ENCODE measurements around the gene SPATA9.

DNA sequence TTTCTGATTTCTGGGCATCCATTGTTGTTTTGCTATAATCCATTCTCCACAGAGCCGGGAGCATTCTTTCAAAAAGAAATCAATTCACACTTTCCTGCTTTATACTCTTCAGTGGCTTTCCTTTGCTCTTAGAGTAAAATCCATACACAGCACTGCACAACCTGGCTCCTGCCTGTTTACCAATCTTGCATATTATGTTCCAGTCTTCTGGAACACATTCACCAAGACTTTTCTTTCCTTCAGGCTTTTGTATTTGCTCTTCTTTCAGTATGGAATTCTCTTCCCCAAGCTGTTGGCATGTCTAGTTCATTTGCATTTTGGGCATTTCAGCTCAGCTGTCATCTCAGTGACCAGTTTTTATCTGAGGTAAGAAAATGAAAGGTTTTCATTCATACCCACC, 29.9 kb downstream of the SPATA9 start:
- TF ChIP-seq, protein P1, sequence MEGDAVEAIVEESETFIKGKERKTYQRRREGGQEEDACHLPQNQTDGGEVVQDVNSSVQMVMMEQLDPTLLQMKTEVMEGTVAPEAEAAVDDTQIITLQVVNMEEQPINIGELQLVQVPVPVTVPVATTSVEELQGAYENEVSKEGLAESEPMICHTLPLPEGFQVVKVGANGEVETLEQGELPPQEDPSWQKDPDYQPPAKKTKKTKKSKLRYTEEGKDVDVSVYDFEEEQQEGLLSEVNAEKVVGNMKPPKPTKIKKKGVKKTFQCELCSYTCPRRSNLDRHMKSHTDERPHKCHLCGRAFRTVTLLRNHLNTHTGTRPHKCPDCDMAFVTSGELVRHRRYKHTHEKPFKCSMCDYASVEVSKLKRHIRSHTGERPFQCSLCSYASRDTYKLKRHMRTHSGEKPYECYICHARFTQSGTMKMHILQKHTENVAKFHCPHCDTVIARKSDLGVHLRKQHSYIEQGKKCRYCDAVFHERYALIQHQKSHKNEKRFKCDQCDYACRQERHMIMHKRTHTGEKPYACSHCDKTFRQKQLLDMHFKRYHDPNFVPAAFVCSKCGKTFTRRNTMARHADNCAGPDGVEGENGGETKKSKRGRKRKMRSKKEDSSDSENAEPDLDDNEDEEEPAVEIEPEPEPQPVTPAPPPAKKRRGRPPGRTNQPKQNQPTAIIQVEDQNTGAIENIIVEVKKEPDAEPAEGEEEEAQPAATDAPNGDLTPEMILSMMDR (IDR thresholded peaks at IDR 0.05) = no peak
- no peak for TF ChIP-seq EP300 (IDR thresholded peaks at IDR 0.05)

Data from sigmoid colon (tissue), 4 donors.